ENCODE data around the gene IL16. TPM values are rescaled to one million over a fixed set of nuclear protein-coding genes. Genes with fewer than 3 reads are reported as not detected.

IL16 gene
- total and polyA plus RNA-seq, 2 donors (not counting 1 experiment from before 2014, with no cell fraction given): 181 to 287 TPM

DNA sequence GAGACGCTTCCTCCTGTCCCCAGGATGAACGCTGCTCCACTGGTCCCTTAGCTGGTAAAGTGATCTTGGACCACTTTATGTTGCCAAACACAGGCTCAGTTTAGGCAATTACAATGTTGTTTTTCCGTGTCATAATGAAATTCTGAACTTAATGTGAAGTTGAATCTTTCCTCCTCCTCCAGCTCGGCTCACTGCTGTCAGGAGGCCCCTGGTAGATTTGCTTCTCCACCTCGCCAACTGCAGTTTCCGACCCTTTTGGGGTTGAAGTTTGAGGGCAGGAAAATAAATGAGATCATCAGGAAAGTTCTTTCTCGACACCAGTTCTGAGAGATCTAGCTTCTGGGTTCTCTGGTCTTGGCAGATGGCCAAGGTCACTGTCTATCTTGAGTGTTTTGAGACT, 34.8 kb upstream of the IL16 start:
- Histone ChIP-seq H3K27me3 (replicated peaks in 1 of 4; ENCODE audit: control extremely low read depth in 1 of 4, control insufficient read depth in 3 of 4, insufficient read depth in 4 of 4, low read length in 3 of 4) (peaks cover 0 to 12% (median 4%) of the 10 kb centered on the region in 4 experiments), H3K4me3 (ENCODE audit: control extremely low read depth in 1 of 5, extremely low read depth in 1 of 5, insufficient read depth in 1 of 5, low read depth in 2 of 5, low read length in 4 of 5) (no peak overlapping the region), H3K9ac (ENCODE audit: low read length) (no peak overlapping the region), H3K79me2 (ENCODE audit: control insufficient read depth, insufficient read depth, low read length) (no peaks in the 10 kb centered on the region), H3K4me1 (ENCODE audit: control insufficient read depth in 2 of 2, insufficient read depth in 2 of 2, low read length in 2 of 2) (peaks cover 6 to 7% of the 10 kb centered on the region in 2 donors), H3K9me3 (ENCODE audit: control extremely low read depth in 1 of 3, control insufficient read depth in 2 of 3, insufficient read depth in 1 of 3, low read length in 2 of 3) (no peaks in the 10 kb centered on the region), H2AFZ (ENCODE audit: insufficient read depth, low read depth, low read length, poor library complexity, severe bottlenecking) (no peak overlapping the region), H3K27ac (ENCODE audit: low read length in 2 of 2) (no peak overlapping the region), H4K20me1 (ENCODE audit: control insufficient read depth, insufficient read depth, low read length, poor library complexity, severe bottlenecking) (no peaks in the 10 kb centered on the region), H3K36me3 (replicated peaks in 1 of 2; ENCODE audit: control extremely low read depth in 1 of 2, control insufficient read depth in 1 of 2, extremely low read depth in 1 of 2, insufficient read depth in 2 of 2, low read length in 1 of 2) (no peaks in the 10 kb centered on the region), H3K4me2 (replicated peaks; ENCODE audit: low read depth, low read length, poor library complexity, severe bottlenecking) (no peak overlapping the region)
- no peak for DNase-seq
- no peak for ATAC-seq (ENCODE audit: low read depth)
- Mint-ChIP-seq H3K4me3 (no peak overlapping the region), H3K4me1 (peaks cover 12% of the 10 kb centered on the region), H3K27me3 (peaks cover 19% of the 10 kb centered on the region), H3K27ac (no peak overlapping the region), H3K9me3 (ENCODE audit: insufficient read depth) (no peaks in the 10 kb centered on the region)
- intact Hi-C loops (cut with micrococcal nuclease): no loop called here
- ChIA-PET POLR2A (no interaction called here), CTCF (interaction anchor here (1.0 kb wide), 1 partner anchor 104 kb away, joined by 5 read pairs; no protein-coding TSS in a partner anchor)
- 82% methylated on average over 4 of the region's 7 CpGs for WGBS (ENCODE audit: insufficient coverage)
- no peak for TF ChIP-seq CTCF (IDR thresholded peaks at IDR 0.05)
- TF ChIP-seq EZH2 (IDR thresholded peaks at IDR 0.05; ENCODE audit: borderline replicate concordance, insufficient read depth, low read depth, low read length, poor library complexity, severe bottlenecking): no peak

GRCh38 chr15:81163961-81164800, 32.5 kb upstream of the IL16 start:
- Histone ChIP-seq H4K20me1 (ENCODE audit: control insufficient read depth, insufficient read depth, low read length, poor library complexity, severe bottlenecking) (no peaks in the 10 kb centered on the region), H3K4me3 (ENCODE audit: control extremely low read depth in 1 of 5, extremely low read depth in 1 of 5, insufficient read depth in 1 of 5, low read depth in 2 of 5, low read length in 4 of 5) (no peak overlapping the region), H3K9ac (ENCODE audit: low read length) (no peak overlapping the region), H3K9me3 (ENCODE audit: control extremely low read depth in 1 of 3, control insufficient read depth in 2 of 3, insufficient read depth in 1 of 3, low read length in 2 of 3) (no peaks in the 10 kb centered on the region), H3K27me3 (replicated peaks in 1 of 4; ENCODE audit: control extremely low read depth in 1 of 4, control insufficient read depth in 3 of 4, insufficient read depth in 4 of 4, low read length in 3 of 4) (peaks cover 0 to 15% (median 4%) of the 10 kb centered on the region in 4 experiments), H2AFZ (ENCODE audit: insufficient read depth, low read depth, low read length, poor library complexity, severe bottlenecking) (no peak overlapping the region), H3K36me3 (replicated peaks in 1 of 2; ENCODE audit: control extremely low read depth in 1 of 2, control insufficient read depth in 1 of 2, extremely low read depth in 1 of 2, insufficient read depth in 2 of 2, low read length in 1 of 2) (no peaks in the 10 kb centered on the region), H3K27ac (ENCODE audit: low read length in 2 of 2) (no peak overlapping the region), H3K79me2 (ENCODE audit: control insufficient read depth, insufficient read depth, low read length) (no peaks in the 10 kb centered on the region), H3K4me2 (replicated peaks; ENCODE audit: low read depth, low read length, poor library complexity, severe bottlenecking) (no peak overlapping the region), H3K4me1 (ENCODE audit: control insufficient read depth in 2 of 2, insufficient read depth in 2 of 2, low read length in 2 of 2) (peaks cover 6 to 7% of the 10 kb centered on the region in 2 donors)
- H3K4me1 Mint-ChIP-seq: peaks cover 12% of the 10 kb centered on the region
- H3K27me3 Mint-ChIP-seq: peaks cover 24% of the 10 kb centered on the region
- WGBS (ENCODE audit: insufficient coverage): 21% methylated on average over 1 of the region's 3 CpGs
- no peak overlapping the region for H3K4me3 Mint-ChIP-seq
- ChIA-PET CTCF (interaction anchor here (0.6 to 1.7 kb wide), 4 partner anchors 8 to 102 kb away, joined by 3 to 7 read pairs (median 4); no protein-coding TSS in a partner anchor), POLR2A (no interaction called here)
- no peak for DNase-seq
- TF ChIP-seq EZH2 (IDR thresholded peaks at IDR 0.05; ENCODE audit: borderline replicate concordance, insufficient read depth, low read depth, low read length, poor library complexity, severe bottlenecking): no peak
- no peak for TF ChIP-seq CTCF (IDR thresholded peaks at IDR 0.05)
- no peak for ATAC-seq (ENCODE audit: low read depth)
- H3K9me3 Mint-ChIP-seq (ENCODE audit: insufficient read depth): no peaks in the 10 kb centered on the region
- intact Hi-C loops (cut with micrococcal nuclease): no loop called here
- no peak overlapping the region for H3K27ac Mint-ChIP-seq
